Measurements from ENCODE around the gene SUGT1. TPM values are rescaled to one million over a fixed set of nuclear protein-coding genes. Genes with fewer than 3 reads are reported as not detected.
"Not testable (repeated sequence)": the region's sequence is repeated elsewhere in the genome, so short reads cannot be mapped to it uniquely, and the experiment has no call there.

The SUGT1 gene
- polyA plus RNA-seq, 1 donor from 2014 or later: 57.5 TPM

DNA sequence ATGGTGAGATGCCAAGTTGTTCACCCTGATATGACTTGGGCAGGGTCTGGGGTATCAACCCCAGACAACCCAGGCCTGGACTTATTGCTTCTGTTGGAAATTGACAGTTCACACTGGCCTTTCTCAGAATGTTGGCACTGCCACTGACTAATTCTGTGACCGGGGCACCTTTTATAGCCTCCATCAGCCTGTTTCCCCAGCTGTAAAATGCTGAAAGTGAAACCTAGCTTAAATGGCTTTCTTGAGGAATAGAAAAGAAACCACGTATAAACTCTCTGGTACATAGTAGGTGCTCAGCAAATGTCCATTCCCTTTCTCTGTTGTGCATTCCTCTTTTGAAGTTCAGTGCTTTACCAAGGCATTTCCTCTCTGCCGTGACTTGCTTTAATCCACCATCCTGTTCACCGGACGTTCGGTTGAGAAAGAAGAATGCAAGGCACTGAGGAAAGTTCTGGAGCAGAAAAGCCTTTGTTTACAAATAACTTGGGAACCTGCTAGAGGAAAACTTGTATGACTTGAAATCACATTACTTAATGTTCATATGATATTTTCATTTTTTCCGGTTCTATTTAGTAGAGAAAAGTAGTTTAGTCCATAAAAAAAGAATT, 21.4 kb upstream of the SUGT1 start:
- H3K79me2 ChIP-seq (replicated peaks; ENCODE audit: insufficient read depth, low read length); H3F3A ChIP-seq (ENCODE audit: insufficient read depth, low read length, poor library complexity, severe bottlenecking); H4K20me1 ChIP-seq (ENCODE audit: insufficient read depth); H3K27me3 ChIP-seq (ENCODE audit: insufficient read depth, low read depth, low read length); H3K9me2 ChIP-seq (ENCODE audit: insufficient read depth, low read length); H3K9me3 ChIP-seq (ENCODE audit: low read length); H3K9ac ChIP-seq (ENCODE audit: low read length); H3K36me3 ChIP-seq (ENCODE audit: insufficient read depth, low read length); H3K4me3 ChIP-seq (ENCODE audit: low read length); H3K4me2 ChIP-seq (ENCODE audit: low read length); H2AFZ ChIP-seq (ENCODE audit: low read depth, low read length); H3K27ac ChIP-seq (ENCODE audit: low read length): not testable (repeated sequence)

DNA sequence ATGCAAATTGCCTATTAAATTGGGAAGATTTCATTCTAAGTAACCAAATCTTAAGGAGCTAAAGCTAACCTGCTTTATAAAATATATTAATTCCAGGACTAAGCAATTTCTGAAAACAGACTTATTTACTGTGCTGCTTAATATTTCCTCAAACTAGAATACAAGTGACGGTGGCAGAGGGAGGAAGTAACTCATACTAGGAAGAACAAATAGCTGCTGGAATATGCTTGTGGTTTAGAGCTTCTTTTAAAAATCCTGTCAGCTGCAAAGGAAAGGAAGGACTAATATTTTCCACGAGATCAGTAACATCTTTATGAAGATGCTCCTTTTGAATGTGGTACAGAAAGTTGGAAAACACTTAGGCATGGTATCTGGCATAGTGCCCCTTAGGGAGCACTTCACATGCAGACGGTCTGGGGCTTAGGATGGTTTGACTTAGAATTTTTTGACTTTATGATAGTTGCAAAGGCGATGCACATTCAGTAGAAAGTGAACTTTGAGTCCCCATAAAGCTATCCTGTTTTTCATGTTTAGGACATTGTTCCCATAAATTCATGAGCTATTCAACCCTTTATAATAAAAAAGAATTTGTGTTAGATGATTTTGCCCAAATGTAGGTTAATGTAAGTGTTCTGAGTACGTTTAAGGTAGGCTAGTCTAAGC, 13.8 kb upstream of the SUGT1 start:
- Histone ChIP-seq H2AFZ (ENCODE audit: low read depth, low read length) (no peak overlapping the region), H3K9me3 (ENCODE audit: low read length) (no peaks in the 10 kb centered on the region), H3K36me3 (ENCODE audit: insufficient read depth, low read length) (no peaks in the 10 kb centered on the region), H3K4me2 (ENCODE audit: low read length) (no peak overlapping the region), H3K9me2 (ENCODE audit: insufficient read depth, low read length) (no peaks in the 10 kb centered on the region), H3K27me3 (ENCODE audit: insufficient read depth, low read depth, low read length) (no peaks in the 10 kb centered on the region), H3F3A (ENCODE audit: insufficient read depth, low read length, poor library complexity, severe bottlenecking) (no peaks in the 10 kb centered on the region), H3K27ac (ENCODE audit: low read length) (no peak overlapping the region), H3K4me3 (ENCODE audit: low read length) (no peak overlapping the region), H3K79me2 (replicated peaks; ENCODE audit: insufficient read depth, low read length) (no peaks in the 10 kb centered on the region), H4K20me1 (ENCODE audit: insufficient read depth) (no peaks in the 10 kb centered on the region), H3K9ac (ENCODE audit: low read length) (no peak overlapping the region)
- no peak for TF ChIP-seq EZH2 (IDR thresholded peaks at IDR 0.05; ENCODE audit: borderline replicate concordance, insufficient read depth, low read length, poor library complexity, severe bottlenecking)
- TF ChIP-seq, protein P1, sequence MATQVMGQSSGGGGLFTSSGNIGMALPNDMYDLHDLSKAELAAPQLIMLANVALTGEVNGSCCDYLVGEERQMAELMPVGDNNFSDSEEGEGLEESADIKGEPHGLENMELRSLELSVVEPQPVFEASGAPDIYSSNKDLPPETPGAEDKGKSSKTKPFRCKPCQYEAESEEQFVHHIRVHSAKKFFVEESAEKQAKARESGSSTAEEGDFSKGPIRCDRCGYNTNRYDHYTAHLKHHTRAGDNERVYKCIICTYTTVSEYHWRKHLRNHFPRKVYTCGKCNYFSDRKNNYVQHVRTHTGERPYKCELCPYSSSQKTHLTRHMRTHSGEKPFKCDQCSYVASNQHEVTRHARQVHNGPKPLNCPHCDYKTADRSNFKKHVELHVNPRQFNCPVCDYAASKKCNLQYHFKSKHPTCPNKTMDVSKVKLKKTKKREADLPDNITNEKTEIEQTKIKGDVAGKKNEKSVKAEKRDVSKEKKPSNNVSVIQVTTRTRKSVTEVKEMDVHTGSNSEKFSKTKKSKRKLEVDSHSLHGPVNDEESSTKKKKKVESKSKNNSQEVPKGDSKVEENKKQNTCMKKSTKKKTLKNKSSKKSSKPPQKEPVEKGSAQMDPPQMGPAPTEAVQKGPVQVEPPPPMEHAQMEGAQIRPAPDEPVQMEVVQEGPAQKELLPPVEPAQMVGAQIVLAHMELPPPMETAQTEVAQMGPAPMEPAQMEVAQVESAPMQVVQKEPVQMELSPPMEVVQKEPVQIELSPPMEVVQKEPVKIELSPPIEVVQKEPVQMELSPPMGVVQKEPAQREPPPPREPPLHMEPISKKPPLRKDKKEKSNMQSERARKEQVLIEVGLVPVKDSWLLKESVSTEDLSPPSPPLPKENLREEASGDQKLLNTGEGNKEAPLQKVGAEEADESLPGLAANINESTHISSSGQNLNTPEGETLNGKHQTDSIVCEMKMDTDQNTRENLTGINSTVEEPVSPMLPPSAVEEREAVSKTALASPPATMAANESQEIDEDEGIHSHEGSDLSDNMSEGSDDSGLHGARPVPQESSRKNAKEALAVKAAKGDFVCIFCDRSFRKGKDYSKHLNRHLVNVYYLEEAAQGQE (IDR thresholded peaks at IDR 0.05; ENCODE audit: borderline replicate concordance): no peak
- no peak for TF ChIP-seq POLR2AphosphoS5 (IDR thresholded peaks at IDR 0.05)
- TF ChIP-seq EP300 (conservative IDR thresholded peaks at IDR 0.05; ENCODE audit: poor library complexity, severe bottlenecking): no peak
- no peak for TF ChIP-seq RAD21 (conservative IDR thresholded peaks at IDR 0.05)
- no peak for TF ChIP-seq MXI1 (conservative IDR thresholded peaks at IDR 0.05; ENCODE audit: poor library complexity, severe bottlenecking)
- TF ChIP-seq, protein P2, sequence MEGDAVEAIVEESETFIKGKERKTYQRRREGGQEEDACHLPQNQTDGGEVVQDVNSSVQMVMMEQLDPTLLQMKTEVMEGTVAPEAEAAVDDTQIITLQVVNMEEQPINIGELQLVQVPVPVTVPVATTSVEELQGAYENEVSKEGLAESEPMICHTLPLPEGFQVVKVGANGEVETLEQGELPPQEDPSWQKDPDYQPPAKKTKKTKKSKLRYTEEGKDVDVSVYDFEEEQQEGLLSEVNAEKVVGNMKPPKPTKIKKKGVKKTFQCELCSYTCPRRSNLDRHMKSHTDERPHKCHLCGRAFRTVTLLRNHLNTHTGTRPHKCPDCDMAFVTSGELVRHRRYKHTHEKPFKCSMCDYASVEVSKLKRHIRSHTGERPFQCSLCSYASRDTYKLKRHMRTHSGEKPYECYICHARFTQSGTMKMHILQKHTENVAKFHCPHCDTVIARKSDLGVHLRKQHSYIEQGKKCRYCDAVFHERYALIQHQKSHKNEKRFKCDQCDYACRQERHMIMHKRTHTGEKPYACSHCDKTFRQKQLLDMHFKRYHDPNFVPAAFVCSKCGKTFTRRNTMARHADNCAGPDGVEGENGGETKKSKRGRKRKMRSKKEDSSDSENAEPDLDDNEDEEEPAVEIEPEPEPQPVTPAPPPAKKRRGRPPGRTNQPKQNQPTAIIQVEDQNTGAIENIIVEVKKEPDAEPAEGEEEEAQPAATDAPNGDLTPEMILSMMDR (IDR thresholded peaks at IDR 0.05; ENCODE audit: poor library complexity, severe bottlenecking): no peak
- no peak for TF ChIP-seq SMC3 (conservative IDR thresholded peaks at IDR 0.05; ENCODE audit: poor library complexity)
- TF ChIP-seq TAF1 (IDR thresholded peaks at IDR 0.05; ENCODE audit: low read depth): no peak

Measured in neural cell (in vitro differentiated cells).